Sigmoid colon (tissue), 7 donors: ENCODE measurements around the gene TYW1B. TPM values are rescaled to one million over a fixed set of nuclear protein-coding genes. Genes with fewer than 3 reads are reported as not detected.
"Not testable (repeated sequence)": the region's sequence is repeated elsewhere in the genome, so short reads cannot be mapped to it uniquely, and the experiment has no call there.

Experiments used
- DNase-seq: peaks from one replicate; pipeline ENCODE4 v3.0.0-alpha.2; 2019
- H3K27ac ChIP-seq, 4 donors: fragments of 200-600 bp; sonication (generic); one replicate each; pipeline ENCODE4 v1.5.1; 2016 to 2019; ENCODE audit warnings: mild to moderate bottlenecking in 1 of 4
- H3K27me3 ChIP-seq, 3 donors: fragments of 200-600 bp; sonication (generic); one replicate each; pipeline ENCODE4 v1.5.1; 2019; ENCODE audit warnings: mild to moderate bottlenecking in 1 of 3
- H3K36me3 ChIP-seq, 4 donors: fragments of 200-600 bp; sonication (generic); one replicate each; pipeline ENCODE4 v1.5.1; 2016 to 2019
- H3K4me1 ChIP-seq, 4 donors: fragments of 200-600 bp; sonication (generic); one replicate each; pipeline ENCODE4 v1.5.1; 2017 to 2019
- H3K4me3 ChIP-seq, 4 donors: fragments of 200-600 bp; sonication (generic); one replicate each; pipeline ENCODE4 v1.5.1; 2017 to 2019; ENCODE audit warnings: mild to moderate bottlenecking in 2 of 4, moderate library complexity in 1 of 4
- H3K9me3 ChIP-seq, 4 donors: fragments of 200-600 bp in 3 of 4; sonication (generic) in 3 of 4; one replicate each; pipeline versions ENCODE4 v1.5.1 to v1.6.1; 2013 to 2019
- EP300 ChIP-seq, 4 donors: sonication (generic); formaldehyde crosslinking; IDR thresholded peaks; one replicate each; pipeline ENCODE4 v1.6.1; 2017; ENCODE audit warnings: antibody characterized with exemption in 4 of 4
- POLR2A ChIP-seq, 2 donors: fragments of 450-650 bp; IDR thresholded peaks; one replicate each; pipeline ENCODE4 v1.6.1; 2016; ENCODE audit warnings: antibody characterized with exemption in 2 of 2, mild to moderate bottlenecking in 2 of 2, moderate library complexity in 2 of 2
- POLR2AphosphoS5 ChIP-seq, 4 donors: sonication (generic); formaldehyde crosslinking; IDR thresholded peaks; one replicate each; pipeline ENCODE4 v1.6.1; 2017; ENCODE audit warnings: antibody characterized with exemption in 4 of 4
- WGBS, 2 donors: extraction: QIAGEN DNeasy Blood & Tissue Kit; methylation state at CpG; one replicate each; pipeline ENCODE4 v1.1.7; 2013; 5-methylcytosine and 5-hydroxymethylcytosine counted together
- intact Hi-C: fragments of 100-400 bp; cut with DNase I; formaldehyde crosslinking; loops from one replicate; pipeline ENCODE4 v1.15.1; 2023
- polyA plus RNA-seq, 3 donors: library from polyadenylated mRNA; stranded (reverse); fragments of 200-250 nt; gene quantifications; one replicate each; pipeline ENCODE4 v1.2.3, GENCODE V29; 2013
- total RNA-seq, 4 donors: library from RNA; depleted of rRNA; stranded (reverse); fragments of >200 nt; gene quantifications; one replicate each; pipeline ENCODE4 v1.1.0, GENCODE V29; 2016
- TF ChIP-seq, protein P1 (sequence below), 4 experiments: fragments of 450-650 bp in 3 of 4; fragments of 200-600 bp in 1 of 4; IDR thresholded peaks; one replicate each; pipeline ENCODE4 v1.5.1; 2016 to 2019; ENCODE audit warnings: antibody characterized with exemption in 4 of 4, mild to moderate bottlenecking in 3 of 4, moderate library complexity in 2 of 4
- donor health status: healthy with polysubstance abuse.
- donor health status: Bipolar disorder and iron deficiency.
- donor health status: healthy.

Gene TYW1B
- total and polyA plus RNA-seq, 7 donors: 1.4 to 5.6 (median 2.4) TPM

DNA sequence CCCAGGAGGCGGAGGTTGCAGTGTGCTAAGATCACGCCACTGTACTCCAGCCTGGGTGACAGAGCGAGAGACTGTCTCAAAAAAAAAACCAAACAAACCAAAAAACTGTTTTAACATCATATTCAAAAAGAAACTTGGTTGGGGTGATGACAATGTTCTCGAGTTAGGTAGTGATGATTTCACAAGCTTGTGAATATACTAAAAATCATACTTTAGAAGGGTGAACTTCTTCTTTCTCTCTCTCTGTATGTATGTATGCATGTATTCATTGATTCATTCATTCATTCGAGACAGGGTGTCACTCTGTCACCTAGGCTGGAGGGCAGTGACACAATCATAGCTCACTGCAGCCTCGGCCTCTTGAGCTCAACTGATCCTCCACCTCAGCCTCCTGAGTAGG, 151.1 kb downstream of the TYW1B start:
- H3K27ac ChIP-seq, H3K36me3 ChIP-seq, H3K9me3 ChIP-seq, H3K4me3 ChIP-seq, H3K4me1 ChIP-seq, DNase-seq, H3K27me3 ChIP-seq, intact Hi-C loops: not testable (repeated sequence)
- WGBS, 2 donors: 88 to 93% methylated on average over 6 of the region's 6 CpGs

DNA sequence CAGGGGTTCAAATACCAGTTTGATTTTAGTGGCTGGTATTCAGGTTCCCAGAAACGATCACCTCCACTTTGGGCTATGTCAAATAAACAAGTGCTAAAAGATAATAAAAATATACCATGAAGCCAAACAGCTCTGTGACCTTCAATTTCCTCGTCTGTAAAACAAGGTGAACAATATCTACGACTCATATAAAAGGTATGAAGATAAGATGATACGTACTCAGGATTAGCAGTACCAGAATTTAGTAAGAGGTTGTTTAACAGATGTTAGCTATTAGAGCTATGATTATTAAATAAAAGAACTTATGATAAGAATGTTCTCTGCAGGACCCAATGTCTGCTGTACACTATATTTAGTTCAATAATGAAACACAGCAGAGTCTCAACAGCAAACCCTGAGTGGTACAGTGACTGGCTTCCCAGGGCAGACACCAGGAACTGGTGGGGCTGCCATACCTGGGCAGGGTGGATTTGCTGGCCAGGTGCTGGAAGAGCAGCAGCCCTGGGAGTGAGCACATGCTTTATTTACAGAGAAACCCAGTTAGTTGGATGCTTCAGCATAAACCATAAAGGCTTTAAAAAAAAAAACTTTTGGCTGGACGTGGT, 151.8 kb downstream of the TYW1B start:
- H3K4me1 ChIP-seq, H3K4me3 ChIP-seq, H3K27me3 ChIP-seq, H3K27ac ChIP-seq, DNase-seq, H3K9me3 ChIP-seq, H3K36me3 ChIP-seq, intact Hi-C loops: not testable (repeated sequence)
- 17 to 71% methylated on average over 5 of the region's 5 CpGs for WGBS, 2 donors

DNA sequence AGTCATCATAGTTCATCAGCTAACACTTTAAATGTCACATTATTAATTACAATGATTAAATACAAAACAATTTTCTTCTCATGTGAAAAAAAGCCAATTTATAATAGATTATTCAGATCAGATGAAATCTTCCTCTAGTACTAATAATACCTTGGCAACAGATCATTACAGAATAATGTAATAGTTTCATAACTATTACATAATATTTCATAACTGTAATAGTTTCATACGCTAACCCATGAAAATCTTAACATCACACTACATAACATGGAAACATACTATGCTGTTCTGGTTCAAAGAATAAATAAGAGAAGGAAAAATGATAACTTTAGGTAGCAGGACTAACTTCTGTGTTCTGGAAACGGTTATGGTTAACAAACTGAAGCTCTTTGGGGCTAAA, 152.3 kb downstream of the TYW1B start:
- H3K27me3 ChIP-seq, intact Hi-C loops, H3K9me3 ChIP-seq, DNase-seq, H3K27ac ChIP-seq, H3K4me1 ChIP-seq, H3K4me3 ChIP-seq, H3K36me3 ChIP-seq: not testable (repeated sequence)
- WGBS, 2 donors: 92 to 96% methylated on average over 1 of the region's 2 CpGs

DNA sequence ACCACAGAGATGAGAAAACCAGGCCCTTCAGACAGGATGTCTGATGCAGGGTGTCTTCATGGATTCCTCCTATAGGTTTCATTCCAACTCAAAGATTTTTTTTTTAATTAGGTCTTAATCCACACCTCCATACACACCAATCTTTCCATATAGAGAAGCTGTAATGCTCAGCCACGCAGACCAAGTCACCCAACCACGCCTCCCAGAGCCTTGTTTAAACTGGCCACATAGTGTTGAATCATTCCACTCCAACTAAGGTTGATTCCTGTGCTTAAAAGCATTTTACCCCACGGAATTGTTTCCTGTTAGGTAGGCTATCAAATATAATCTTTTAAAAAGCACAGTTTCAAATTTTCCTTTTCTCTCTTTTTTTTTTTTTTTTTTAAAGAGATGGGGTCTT, 153.6 kb downstream of the TYW1B start:
- intact Hi-C loops: no loop called here
- no peak for DNase-seq

DNA sequence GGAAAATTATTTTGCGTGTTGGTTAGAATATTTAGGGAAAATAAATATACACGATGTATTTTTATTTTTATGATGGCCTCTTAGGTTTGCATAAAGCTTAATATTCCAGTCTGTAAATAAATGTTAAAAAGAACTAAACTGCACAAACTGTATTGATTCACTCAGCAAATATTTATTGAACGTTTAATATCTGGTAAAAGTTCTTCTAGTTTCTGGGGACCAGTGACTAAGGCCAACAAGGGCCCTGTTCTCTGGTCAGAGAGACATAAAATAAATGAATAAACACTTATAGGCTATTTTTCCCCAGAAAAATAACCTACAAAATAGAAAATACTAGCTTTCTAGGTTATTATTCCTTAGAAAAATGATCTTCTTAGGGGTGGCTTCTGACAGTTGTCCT, 157.2 kb downstream of the TYW1B start:
- WGBS, 2 donors: 89 to 92% methylated on average over 3 of the region's 3 CpGs
- H3K36me3 ChIP-seq: not testable (repeated sequence)

More for the DNA sequence above, 153.6 kb downstream of the TYW1B start:
- no peak overlapping the region for H3K27ac ChIP-seq
- H3K4me3 ChIP-seq: no peak overlapping the region
- H3K27me3 ChIP-seq: no peaks in the 10 kb centered on the region
- H3K9me3 ChIP-seq: no peaks in the 10 kb centered on the region
- WGBS, 2 donors: 89 to 92% methylated on average over 3 of the region's 3 CpGs
- no peaks in the 10 kb centered on the region for H3K4me1 ChIP-seq
- TF ChIP-seq POLR2A (IDR thresholded peaks at IDR 0.05): no peak
- TF ChIP-seq, protein P1, sequence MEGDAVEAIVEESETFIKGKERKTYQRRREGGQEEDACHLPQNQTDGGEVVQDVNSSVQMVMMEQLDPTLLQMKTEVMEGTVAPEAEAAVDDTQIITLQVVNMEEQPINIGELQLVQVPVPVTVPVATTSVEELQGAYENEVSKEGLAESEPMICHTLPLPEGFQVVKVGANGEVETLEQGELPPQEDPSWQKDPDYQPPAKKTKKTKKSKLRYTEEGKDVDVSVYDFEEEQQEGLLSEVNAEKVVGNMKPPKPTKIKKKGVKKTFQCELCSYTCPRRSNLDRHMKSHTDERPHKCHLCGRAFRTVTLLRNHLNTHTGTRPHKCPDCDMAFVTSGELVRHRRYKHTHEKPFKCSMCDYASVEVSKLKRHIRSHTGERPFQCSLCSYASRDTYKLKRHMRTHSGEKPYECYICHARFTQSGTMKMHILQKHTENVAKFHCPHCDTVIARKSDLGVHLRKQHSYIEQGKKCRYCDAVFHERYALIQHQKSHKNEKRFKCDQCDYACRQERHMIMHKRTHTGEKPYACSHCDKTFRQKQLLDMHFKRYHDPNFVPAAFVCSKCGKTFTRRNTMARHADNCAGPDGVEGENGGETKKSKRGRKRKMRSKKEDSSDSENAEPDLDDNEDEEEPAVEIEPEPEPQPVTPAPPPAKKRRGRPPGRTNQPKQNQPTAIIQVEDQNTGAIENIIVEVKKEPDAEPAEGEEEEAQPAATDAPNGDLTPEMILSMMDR (IDR thresholded peaks at IDR 0.05): no peak
- TF ChIP-seq EP300 (IDR thresholded peaks at IDR 0.05): no peak
- TF ChIP-seq POLR2AphosphoS5 (IDR thresholded peaks at IDR 0.05): no peak
- no peaks in the 10 kb centered on the region for H3K36me3 ChIP-seq

DNA sequence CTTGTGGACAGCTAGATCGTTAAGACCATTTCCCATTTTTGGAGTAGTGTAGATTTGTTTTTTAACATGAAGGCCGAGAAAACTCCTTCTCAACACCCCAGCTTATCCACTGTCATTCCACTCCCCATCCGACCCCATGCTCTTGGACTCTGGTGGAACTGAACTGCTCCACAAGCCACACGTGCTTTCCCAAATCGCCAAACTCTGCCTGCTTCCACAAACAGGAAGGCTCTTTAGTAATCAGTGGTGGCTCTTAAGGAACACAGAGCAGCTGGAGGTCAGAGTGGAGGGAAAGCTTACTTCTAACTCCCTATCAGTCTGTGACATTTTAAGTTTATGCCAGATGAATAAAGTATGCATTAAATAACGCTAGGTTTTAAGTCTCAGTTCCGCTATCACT, 159.6 kb downstream of the TYW1B start:
- H3K4me3 ChIP-seq, H3K27me3 ChIP-seq, H3K4me1 ChIP-seq, intact Hi-C loops, H3K9me3 ChIP-seq, H3K36me3 ChIP-seq, DNase-seq, H3K27ac ChIP-seq: not testable (repeated sequence)
- 68 to 78% methylated on average over 7 of the region's 7 CpGs for whole genome bisulfite sequencing, 2 donors

More for the DNA sequence above, 157.2 kb downstream of the TYW1B start:
- intact Hi-C loops, H3K27me3 ChIP-seq, H3K4me1 ChIP-seq, H3K9me3 ChIP-seq, H3K4me3 ChIP-seq, H3K27ac ChIP-seq, DNase-seq: not testable (repeated sequence)

DNA sequence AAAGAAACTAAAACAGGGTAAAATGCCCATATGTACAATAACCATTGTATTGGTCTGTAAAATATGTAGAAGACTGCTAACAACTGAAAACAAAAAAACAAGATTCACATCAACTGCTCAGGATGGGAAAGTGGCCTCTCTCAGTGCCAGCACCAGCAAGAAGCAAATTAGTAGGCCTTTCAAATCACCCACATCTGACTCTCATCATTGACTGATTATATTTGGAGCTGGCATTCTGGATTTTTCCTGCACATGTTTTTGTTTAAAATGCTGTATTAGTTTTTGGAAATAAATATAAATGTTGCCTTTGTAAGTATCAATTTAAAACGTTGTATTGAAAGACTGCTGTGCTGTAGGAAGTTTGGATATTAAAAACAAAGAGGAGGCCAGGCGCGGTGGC, 161.0 kb downstream of the TYW1B start:
- H3K27me3 ChIP-seq, H3K36me3 ChIP-seq, H3K27ac ChIP-seq, DNase-seq, H3K9me3 ChIP-seq, H3K4me1 ChIP-seq, H3K4me3 ChIP-seq, intact Hi-C loops: not testable (repeated sequence)
- 58 to 68% methylated on average over 3 of the region's 3 CpGs for WGBS, 2 donors

DNA sequence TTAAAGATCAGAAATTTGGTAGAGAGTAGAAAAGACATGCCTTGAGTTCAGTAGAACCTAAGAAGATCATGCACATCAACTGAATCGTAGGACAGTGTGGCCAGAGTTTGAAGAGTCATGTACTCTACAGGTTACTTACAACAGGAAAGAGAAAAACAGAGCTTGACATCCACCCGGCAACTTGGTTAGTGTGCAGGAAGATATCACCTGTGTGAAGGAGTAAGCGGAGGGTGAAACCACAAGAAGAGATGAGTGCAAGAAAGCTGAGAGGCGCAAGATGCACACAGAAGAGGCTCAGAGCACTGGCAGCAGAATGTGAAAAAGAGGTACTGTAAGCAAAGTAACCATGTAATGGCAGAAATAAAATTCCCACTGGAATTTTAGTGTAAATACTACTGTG, 179.4 kb downstream of the TYW1B start:
- H3K27ac ChIP-seq, intact Hi-C loops, H3K4me1 ChIP-seq, H3K36me3 ChIP-seq, H3K4me3 ChIP-seq, H3K27me3 ChIP-seq, H3K9me3 ChIP-seq, DNase-seq: not testable (repeated sequence)
- WGBS, 2 donors: 77 to 93% methylated on average over 4 of the region's 4 CpGs

DNA sequence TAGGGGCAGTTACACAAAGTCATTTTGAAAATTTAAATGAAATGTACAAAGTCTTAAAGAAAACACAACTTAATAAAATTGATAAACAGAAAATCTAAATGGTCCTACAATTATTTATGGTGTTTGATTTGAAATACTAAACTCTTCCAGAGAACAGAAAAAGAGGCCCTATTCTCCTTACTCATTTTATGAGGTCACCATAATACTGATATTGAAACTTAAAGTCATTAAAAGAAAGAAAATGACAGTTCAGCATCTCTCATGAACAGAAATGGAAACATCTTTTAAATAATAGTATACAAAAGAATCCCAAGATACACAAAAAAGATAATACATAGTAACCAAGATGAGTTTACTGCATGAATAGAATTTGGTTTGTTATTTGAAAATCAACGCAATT, 184.3 kb downstream of the TYW1B start:
- intact Hi-C loops, H3K27ac ChIP-seq, H3K36me3 ChIP-seq, H3K27me3 ChIP-seq, H3K4me1 ChIP-seq, DNase-seq, H3K9me3 ChIP-seq, H3K4me3 ChIP-seq: not testable (repeated sequence)
- 97 to 98% methylated on average over 1 of the region's 1 CpG for WGBS, 2 donors

DNA sequence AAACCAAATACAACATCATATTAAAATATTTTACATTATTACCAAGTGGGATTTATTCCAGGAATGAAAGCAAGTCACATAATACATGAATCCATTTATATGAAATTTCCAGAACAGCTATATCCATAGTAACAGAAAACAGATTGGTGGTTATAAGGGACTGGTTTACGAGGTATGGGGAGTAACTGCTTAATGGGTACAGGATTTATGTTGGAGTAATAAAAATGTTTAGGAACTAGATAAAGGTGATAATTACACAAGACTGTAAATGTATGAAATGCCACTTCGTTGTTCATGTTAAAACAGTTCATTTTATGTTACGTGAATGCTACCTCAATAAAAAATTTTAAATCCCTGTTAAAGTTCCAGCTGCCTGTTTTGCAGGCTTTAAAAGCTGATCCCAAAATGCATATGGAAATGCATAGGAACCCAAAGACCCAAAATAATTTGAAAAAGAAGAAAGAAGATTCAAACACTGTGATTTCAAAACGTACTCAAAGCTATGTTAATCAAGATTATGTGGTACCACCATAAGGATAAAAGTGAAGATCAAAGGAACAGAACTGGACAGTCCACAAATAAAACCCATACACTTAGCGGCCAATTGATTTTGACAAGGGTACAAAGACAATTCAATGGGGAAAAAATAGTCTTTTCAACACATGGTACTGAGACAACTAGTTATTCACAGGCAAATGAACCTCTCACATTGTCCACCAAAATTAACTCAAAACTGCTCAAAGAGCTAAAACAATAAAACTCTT, 186.3 kb downstream of the TYW1B start:
- H3K36me3 ChIP-seq, H3K27ac ChIP-seq, DNase-seq, H3K27me3 ChIP-seq, H3K9me3 ChIP-seq, H3K4me3 ChIP-seq, H3K4me1 ChIP-seq, intact Hi-C loops: not testable (repeated sequence)
- 29 to 65% methylated on average over 5 of the region's 5 CpGs for WGBS, 2 donors

DNA sequence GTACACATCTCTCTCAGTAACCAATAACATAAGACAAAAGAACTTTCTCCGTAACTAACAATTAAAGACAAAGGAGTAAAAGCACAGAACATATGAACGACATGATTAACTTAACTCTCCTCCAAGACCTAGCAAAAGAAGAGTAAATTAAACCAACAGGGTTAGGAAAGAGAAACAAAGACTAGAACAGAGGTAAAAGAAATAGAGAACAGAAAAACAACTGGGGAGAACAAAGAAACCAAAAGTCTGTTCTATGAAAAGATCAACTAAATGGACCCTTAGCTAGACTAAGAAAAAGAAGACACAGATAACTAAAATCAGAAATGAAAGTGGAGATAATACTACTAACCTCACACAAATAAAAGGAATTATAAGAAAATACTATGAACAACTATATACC, 187.3 kb downstream of the TYW1B start:
- H3K27me3 ChIP-seq, intact Hi-C loops, H3K4me1 ChIP-seq, H3K36me3 ChIP-seq, H3K4me3 ChIP-seq, DNase-seq, H3K9me3 ChIP-seq, H3K27ac ChIP-seq: not testable (repeated sequence)
- WGBS, 2 donors: 85 to 93% methylated on average over 2 of the region's 2 CpGs
